GM19372 (cell line): ENCODE data around the gene CANX.

Experiments
- ATAC-seq: cut with Tn5 transposase; IDR thresholded peaks from one replicate; pipeline ENCODE4 v1.9.1; 2021; ENCODE audit warnings: mild to moderate bottlenecking, low read depth, moderate library complexity; ENCODE audit not compliant: unreplicated experiment

CANX gene

GRCh38 chr5:179772351-179772750 is 73.6 kb downstream of the CANX start:
- no peak for ATAC-seq

GRCh38 chr5:179773686-179774040 is 74.9 kb downstream of the CANX start:
- no peak for ATAC-seq

DNA sequence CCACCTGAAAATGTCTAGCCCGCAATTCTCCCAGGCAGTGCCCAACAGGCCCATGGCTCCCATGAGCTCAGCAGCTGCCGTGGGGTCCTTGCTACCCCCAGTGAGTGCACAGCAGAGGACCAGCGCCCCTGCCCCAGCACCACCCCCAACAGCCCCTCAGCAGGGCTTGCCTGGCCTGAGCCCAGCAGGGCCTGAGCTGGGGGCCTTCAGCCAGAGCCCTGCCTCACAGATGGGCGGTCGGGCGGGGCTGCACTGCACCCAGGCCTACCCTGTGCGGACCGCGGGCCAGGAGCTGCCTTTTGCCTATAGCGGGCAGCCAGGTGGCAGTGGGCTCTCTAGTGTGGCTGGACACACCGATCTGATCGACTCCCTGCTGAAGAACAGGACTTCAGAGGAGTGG is 75.7 kb downstream of the CANX start:
- ATAC-seq: no peak

GRCh38 chr5:179776411-179776938 is 77.7 kb downstream of the CANX start:
- ATAC-seq: no peak

- no peak for ATAC-seq
Measured at GRCh38 chr5:179777456-179777855, 78.7 kb downstream of the CANX start.

DNA sequence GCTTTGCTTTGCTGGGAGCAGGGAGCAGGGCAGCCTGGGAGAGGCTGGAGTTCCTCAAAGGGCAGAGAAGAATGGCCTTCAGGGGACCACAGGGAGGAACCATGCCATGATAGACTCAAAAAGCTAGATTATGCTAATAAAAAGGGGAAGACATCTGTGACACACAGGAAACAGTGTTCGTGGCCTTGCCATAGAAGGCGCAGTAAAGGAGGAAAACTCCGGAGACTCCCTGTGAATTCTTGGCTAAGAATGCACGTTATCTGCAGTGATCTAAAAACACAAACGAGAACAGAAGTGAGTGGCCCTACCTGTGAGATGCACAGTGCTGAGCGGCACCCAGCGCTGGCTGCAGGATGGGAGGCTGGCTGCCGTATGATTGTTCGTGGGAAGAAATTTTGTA is 79.1 kb downstream of the CANX start:
- ATAC-seq: no peak

DNA sequence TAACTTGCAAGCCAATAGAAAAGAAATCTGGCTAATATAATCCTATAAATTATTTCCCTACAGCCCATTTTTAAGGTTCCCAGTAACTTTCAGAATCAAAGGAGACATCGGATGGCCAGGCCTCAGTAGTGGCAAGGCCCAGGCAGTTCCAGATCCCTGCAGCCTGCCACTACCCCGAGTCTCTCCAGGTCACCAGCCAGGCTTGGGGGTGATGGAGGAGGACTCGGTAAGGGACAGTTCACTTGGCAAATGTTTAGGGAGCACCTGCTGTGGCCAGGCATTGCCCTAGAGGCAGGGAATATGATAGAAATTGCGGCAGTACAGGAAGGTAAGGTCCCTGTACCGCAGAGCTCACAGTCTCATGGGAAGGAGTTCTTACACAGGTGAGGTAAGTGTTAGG is 79.8 kb downstream of the CANX start:
- ATAC-seq: no peak

- no peak for ATAC-seq
Measured at GRCh38 chr5:179779826-179780225, 81.1 kb downstream of the CANX start.

GRCh38 chr5:179780362-179780761 is 81.6 kb downstream of the CANX start:
- no peak for ATAC-seq
